HG03521 (cell line): ENCODE results near the gene TEX48.

ENCODE experiments used
- ATAC-seq: cut with Tn5 transposase; IDR thresholded peaks from one replicate; pipeline ENCODE4 v1.9.1; 2021; ENCODE audit warnings: mild to moderate bottlenecking, moderate library complexity; ENCODE audit not compliant: unreplicated experiment

TEX48 gene

GRCh38 chr9:114694146-114694545 is 12.2 kb upstream of the TEX48 start:
- no peak for ATAC-seq

- ATAC-seq: no peak
Observed at GRCh38 chr9:114693248-114693855, 11.4 kb upstream of the TEX48 start.

- ATAC-seq: no peak
Observed at GRCh38 chr9:114691956-114692295, 9.9 kb upstream of the TEX48 start.

- ATAC-seq: no peak
Observed at GRCh38 chr9:114691046-114691955, 9.3 kb upstream of the TEX48 start.

- no peak for ATAC-seq
Observed at GRCh38 chr9:114690308-114690707, 8.3 kb upstream of the TEX48 start.

GRCh38 chr9:114689813-114690212 is 7.8 kb upstream of the TEX48 start:
- ATAC-seq: no peak

GRCh38 chr9:114688909-114689610 is 7.1 kb upstream of the TEX48 start:
- no peak for ATAC-seq

GRCh38 chr9:114688379-114688778 is 6.4 kb upstream of the TEX48 start:
- no peak for ATAC-seq

GRCh38 chr9:114687034-114687433 is 5.0 kb upstream of the TEX48 start:
- no peak for ATAC-seq

GRCh38 chr9:114685951-114686350 is 4.0 kb upstream of the TEX48 start:
- no peak for ATAC-seq

- ATAC-seq: no peak
Observed at GRCh38 chr9:114684036-114684435, 2.0 kb upstream of the TEX48 start.

GRCh38 chr9:114682846-114683245 is 854 bp upstream of the TEX48 start:
- ATAC-seq: no peak

- ATAC-seq: no peak
Observed at GRCh38 chr9:114680259-114681001, 1.6 kb downstream of the TEX48 start.

- no peak for ATAC-seq
Observed at GRCh38 chr9:114678795-114679194, 3.2 kb downstream of the TEX48 start.

- ATAC-seq: no peak
Observed at GRCh38 chr9:114678130-114678529, 3.9 kb downstream of the TEX48 start.

GRCh38 chr9:114677418-114677817 is 4.6 kb downstream of the TEX48 start:
- ATAC-seq: no peak

GRCh38 chr9:114676901-114677300 is 5.1 kb downstream of the TEX48 start:
- no peak for ATAC-seq

- ATAC-seq: no peak
Observed at GRCh38 chr9:114674798-114675540, 7.0 kb downstream of the TEX48 start.

GRCh38 chr9:114674076-114674797 is 7.8 kb downstream of the TEX48 start:
- ATAC-seq: no peak

GRCh38 chr9:114671605-114672004 is 10.4 kb downstream of the TEX48 start:
- no peak for ATAC-seq
